Right atrium auricular region (tissue), 2 donors: Measurements from ENCODE around the gene AP3D1. TPM values are rescaled to one million over a fixed set of nuclear protein-coding genes. Genes with fewer than 3 reads are reported as not detected.

Source experiments
- DNase-seq: peaks from one replicate; pipeline ENCODE4 v3.0.0-alpha.2; 2019; ENCODE audit warnings: low spot score
- H3K27ac ChIP-seq, 2 donors: fragments of 200-600 bp; sonication (generic); 1 replicate in 1 of 2; 2 replicates in 1 of 2; pipeline ENCODE4 v1.5.1; 2016 to 2019
- H3K27me3 ChIP-seq, 2 donors: fragments of 200-600 bp; sonication (generic); one replicate each; pipeline versions ENCODE4 v1.5.1 to v1.6.0; 2017 to 2019
- H3K36me3 ChIP-seq: fragments of 200-600 bp; sonication (generic); one replicate; pipeline ENCODE4 v1.5.1; 2016
- H3K4me1 ChIP-seq, 2 donors: fragments of 200-600 bp; sonication (generic); one replicate each; pipeline versions ENCODE4 v1.5.1 to v1.6.0; 2017 to 2019
- H3K4me3 ChIP-seq, 2 donors: fragments of 200-600 bp; sonication (generic); 1 replicate in 1 of 2; 2 replicates in 1 of 2; pipeline ENCODE4 v1.5.1; 2017 to 2019; ENCODE audit warnings: mild to moderate bottlenecking in 1 of 2, moderate library complexity in 1 of 2
- H3K9me3 ChIP-seq, 2 donors: fragments of 200-600 bp; sonication (generic); one replicate each; pipeline ENCODE4 v1.5.1; 2019
- CTCF ChIP-seq, 2 donors: fragments of 200-600 bp; sonication (generic); IDR thresholded peaks; one replicate each; pipeline ENCODE4 v1.5.1; 2019; ENCODE audit warnings: antibody characterized with exemption in 2 of 2
- total RNA-seq, 2 donors: library from RNA; depleted of rRNA; stranded (reverse); fragments of >200 nt; gene quantifications; one replicate each; pipeline ENCODE4 v1.1.0, GENCODE V29; 2016

Gene AP3D1
- total RNA-seq, 2 donors from 2014 or later: 82.7 to 95.8 TPM

- H3K4me1 ChIP-seq: no peaks in the 10 kb centered on the region
- H3K27me3 ChIP-seq: no peaks in the 10 kb centered on the region
- no peak for TF ChIP-seq CTCF (IDR thresholded peaks at IDR 0.05)
- H3K36me3 ChIP-seq: no peaks in the 10 kb centered on the region
- no peak overlapping the region for H3K27ac ChIP-seq
- DNase-seq: no peak
- no peaks in the 10 kb centered on the region for H3K9me3 ChIP-seq
- no peak overlapping the region for H3K4me3 ChIP-seq
Measured at GRCh38 chr19:2157452-2157851, 6.1 kb upstream of the AP3D1 start.

- no peaks in the 10 kb centered on the region for H3K9me3 ChIP-seq
- TF ChIP-seq CTCF (IDR thresholded peaks at IDR 0.05): no peak
- DNase-seq: no peak
- H3K27ac ChIP-seq: no peak overlapping the region
- no peaks in the 10 kb centered on the region for H3K36me3 ChIP-seq
- H3K27me3 ChIP-seq: no peaks in the 10 kb centered on the region
- H3K4me3 ChIP-seq: no peak overlapping the region
- H3K4me1 ChIP-seq: peaks cover 0 to 19% of the 10 kb centered on the region in 2 donors
Measured at GRCh38 chr19:2154587-2155075, 3.3 kb upstream of the AP3D1 start.

GRCh38 chr19:2150794-2151338 lies 500 bp downstream of the AP3D1 start:
- H3K9me3 ChIP-seq: no peaks in the 10 kb centered on the region
- H3K36me3 ChIP-seq: no peaks in the 10 kb centered on the region
- no peak for TF ChIP-seq CTCF (IDR thresholded peaks at IDR 0.05)
- H3K27me3 ChIP-seq: no peaks in the 10 kb centered on the region
- DNase-seq: no peak
- H3K27ac ChIP-seq: peak overlapping the region; percentile 89 to 92
- peak overlapping the region; percentile 85 to 97 for H3K4me3 ChIP-seq
- H3K4me1 ChIP-seq: peaks cover 0 to 40% of the 10 kb centered on the region in 2 donors

- H3K36me3 ChIP-seq: no peaks in the 10 kb centered on the region
- no peak for TF ChIP-seq CTCF (IDR thresholded peaks at IDR 0.05)
- no peaks in the 10 kb centered on the region for H3K9me3 ChIP-seq
- peak overlapping the region; percentile 89 to 92 for H3K27ac ChIP-seq
- peak overlapping the region; percentile 85 to 97 for H3K4me3 ChIP-seq
- H3K27me3 ChIP-seq: no peaks in the 10 kb centered on the region
- peaks cover 0 to 40% of the 10 kb centered on the region in 2 donors for H3K4me1 ChIP-seq
- no peak for DNase-seq
Measured at GRCh38 chr19:2149980-2150793, 1.2 kb downstream of the AP3D1 start.

- Histone ChIP-seq H3K36me3 (no peaks in the 10 kb centered on the region), H3K27me3 (no peaks in the 10 kb centered on the region), H3K4me3 (no peak overlapping the region), H3K9me3 (no peaks in the 10 kb centered on the region), H3K27ac (peak overlapping the region; percentile 89 to 92), H3K4me1 (peaks cover 0 to 40% of the 10 kb centered on the region in 2 donors)
- TF ChIP-seq CTCF (IDR thresholded peaks at IDR 0.05): no peak
- no peak for DNase-seq
Measured at GRCh38 chr19:2148482-2149135, 2.8 kb downstream of the AP3D1 start.
